Nephron (organoid): Measurements from ENCODE around the gene SST.
"Not testable (repeated sequence)": the region's sequence is repeated elsewhere in the genome, so short reads cannot be mapped to it uniquely, and the experiment has no call there.

Experiments
- H3K27ac Mint-ChIP-seq, 3 experiments: 2 replicates each; pipeline ENCODE4 v1.8.0; 2020; ENCODE audit warnings: mixed read lengths in 3 of 3, mild to moderate bottlenecking in 2 of 3, moderate library complexity in 1 of 3
- H3K27me3 Mint-ChIP-seq: 2 replicates; pipeline ENCODE4 v1.8.0; 2021; ENCODE audit warnings: low read depth, mild to moderate bottlenecking, moderate library complexity, mixed read lengths
- H3K36me3 Mint-ChIP-seq: 2 replicates; pipeline ENCODE4 v1.8.0; 2020; ENCODE audit warnings: low read depth, mixed read lengths
- H3K4me1 Mint-ChIP-seq: 2 replicates; pipeline ENCODE4 v1.8.0; 2020; ENCODE audit warnings: mixed read lengths
- H3K4me3 Mint-ChIP-seq, 3 experiments: 2 replicates each; pipeline ENCODE4 v1.8.0; 2020; ENCODE audit warnings: mild to moderate bottlenecking in 3 of 3, mixed read lengths in 3 of 3, moderate library complexity in 2 of 3
- H3K9me3 Mint-ChIP-seq: 2 replicates; pipeline ENCODE4 v1.8.0; 2020; ENCODE audit warnings: mixed read lengths
- TF ChIP-seq, protein P1 (sequence below), 3 experiments: fragments of 200-600 bp; sonication (generic); IDR thresholded peaks; one replicate each; pipeline ENCODE4 v1.5.0; 2021; ENCODE audit warnings: antibody characterized with exemption in 3 of 3; ENCODE audit not compliant: unreplicated experiment in 3 of 3

The SST gene

DNA sequence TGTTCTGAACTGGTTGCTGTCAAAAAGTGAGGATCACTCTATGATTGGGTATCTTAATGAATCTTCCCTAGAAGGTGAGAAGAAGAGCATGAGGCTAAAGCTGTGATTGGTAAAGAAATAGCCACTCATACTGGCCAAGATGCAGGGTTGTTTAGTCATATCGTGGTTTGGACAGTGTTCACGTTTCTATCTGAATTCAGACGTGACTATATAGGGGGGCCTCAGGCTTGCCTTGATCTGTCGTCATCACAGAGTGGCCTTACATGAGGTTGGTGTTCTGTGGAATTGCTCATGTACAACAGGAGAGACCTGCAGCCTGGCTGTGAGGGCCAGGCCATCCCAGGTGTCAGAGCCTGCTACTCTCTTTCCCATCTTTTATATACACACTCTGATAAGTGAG lies 19.8 kb upstream of the SST start:
- no peak overlapping the region for H3K4me3 Mint-ChIP-seq
- H3K27ac Mint-ChIP-seq, result no peak overlapping the region
- H3K27me3 Mint-ChIP-seq, result no peaks in the 10 kb centered on the region
- H3K36me3 Mint-ChIP-seq, result no peaks in the 10 kb centered on the region
- H3K4me1 Mint-ChIP-seq, result peaks cover 2% of the 10 kb centered on the region
- peaks cover 14% of the 10 kb centered on the region for H3K9me3 Mint-ChIP-seq
- TF ChIP-seq, protein P1, sequence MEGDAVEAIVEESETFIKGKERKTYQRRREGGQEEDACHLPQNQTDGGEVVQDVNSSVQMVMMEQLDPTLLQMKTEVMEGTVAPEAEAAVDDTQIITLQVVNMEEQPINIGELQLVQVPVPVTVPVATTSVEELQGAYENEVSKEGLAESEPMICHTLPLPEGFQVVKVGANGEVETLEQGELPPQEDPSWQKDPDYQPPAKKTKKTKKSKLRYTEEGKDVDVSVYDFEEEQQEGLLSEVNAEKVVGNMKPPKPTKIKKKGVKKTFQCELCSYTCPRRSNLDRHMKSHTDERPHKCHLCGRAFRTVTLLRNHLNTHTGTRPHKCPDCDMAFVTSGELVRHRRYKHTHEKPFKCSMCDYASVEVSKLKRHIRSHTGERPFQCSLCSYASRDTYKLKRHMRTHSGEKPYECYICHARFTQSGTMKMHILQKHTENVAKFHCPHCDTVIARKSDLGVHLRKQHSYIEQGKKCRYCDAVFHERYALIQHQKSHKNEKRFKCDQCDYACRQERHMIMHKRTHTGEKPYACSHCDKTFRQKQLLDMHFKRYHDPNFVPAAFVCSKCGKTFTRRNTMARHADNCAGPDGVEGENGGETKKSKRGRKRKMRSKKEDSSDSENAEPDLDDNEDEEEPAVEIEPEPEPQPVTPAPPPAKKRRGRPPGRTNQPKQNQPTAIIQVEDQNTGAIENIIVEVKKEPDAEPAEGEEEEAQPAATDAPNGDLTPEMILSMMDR (IDR thresholded peaks at IDR 0.05; ENCODE audit: unreplicated experiment in 3 of 3), result no peak

DNA sequence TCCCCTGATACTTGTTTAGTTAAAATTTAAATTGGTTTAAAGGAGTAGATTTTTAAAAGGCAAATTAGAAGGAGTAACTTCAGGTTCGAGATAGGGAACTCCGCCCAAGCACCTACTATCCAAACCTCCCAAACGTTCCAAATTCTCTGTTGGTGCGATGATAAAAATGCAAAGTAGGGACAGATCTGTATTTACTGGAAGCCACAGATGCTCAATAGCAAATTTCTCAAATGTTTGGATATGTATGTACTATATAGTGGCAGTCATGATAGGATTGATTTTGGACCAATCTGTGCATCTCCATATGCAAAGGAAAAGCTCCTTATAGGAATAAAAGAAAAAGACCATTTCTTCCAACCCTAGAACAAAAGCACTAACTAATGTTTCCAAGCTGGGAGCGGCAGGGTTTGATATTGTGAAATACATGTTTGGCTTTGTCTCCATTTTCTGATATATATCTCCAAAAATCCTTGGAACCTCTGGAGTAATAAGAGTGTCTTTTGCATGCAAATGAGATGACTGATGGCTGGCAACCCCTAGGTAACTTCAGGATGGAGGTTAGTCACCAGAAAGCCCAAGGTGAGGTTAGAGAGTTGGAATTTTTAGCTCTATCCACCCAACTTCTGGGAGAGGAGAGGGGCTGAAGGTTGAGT lies 16.6 kb upstream of the SST start:
- no peaks in the 10 kb centered on the region for H3K4me1 Mint-ChIP-seq
- no peaks in the 10 kb centered on the region for H3K36me3 Mint-ChIP-seq
- H3K9me3 Mint-ChIP-seq, result peaks cover 14% of the 10 kb centered on the region
- H3K27ac Mint-ChIP-seq, result no peak overlapping the region
- TF ChIP-seq, protein P1 (IDR thresholded peaks at IDR 0.05; ENCODE audit: unreplicated experiment in 3 of 3), result no peak
- H3K4me3 Mint-ChIP-seq, result no peak overlapping the region
- H3K27me3 Mint-ChIP-seq, result peaks cover 5% of the 10 kb centered on the region

DNA sequence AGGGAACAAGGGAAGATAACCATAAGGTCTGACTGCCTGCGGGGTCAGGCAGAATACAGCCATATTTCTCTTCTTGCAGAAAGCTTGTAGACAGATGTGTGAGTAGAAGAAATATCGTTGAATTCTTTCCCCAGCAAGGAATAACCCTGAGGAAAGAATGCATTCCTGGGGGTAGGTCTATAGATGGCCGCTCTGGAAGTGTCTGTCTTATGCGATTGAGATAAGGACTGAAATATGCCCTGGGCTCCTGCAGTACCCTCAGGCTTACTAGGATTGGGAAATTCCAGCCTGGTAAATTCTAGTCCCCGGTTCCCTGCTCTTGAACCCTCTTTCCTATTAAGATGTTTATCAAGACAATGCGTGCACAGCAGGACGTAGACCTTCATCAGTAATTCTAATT lies 15.8 kb upstream of the SST start:
- Mint-ChIP-seq H3K4me3 (no peak overlapping the region), H3K27ac (no peak overlapping the region), H3K9me3 (peaks cover 14% of the 10 kb centered on the region), H3K36me3 (no peaks in the 10 kb centered on the region), H3K4me1 (no peaks in the 10 kb centered on the region), H3K27me3 (peaks cover 5% of the 10 kb centered on the region)
- TF ChIP-seq, protein P1 (IDR thresholded peaks at IDR 0.05; ENCODE audit: unreplicated experiment in 3 of 3), result no peak

DNA sequence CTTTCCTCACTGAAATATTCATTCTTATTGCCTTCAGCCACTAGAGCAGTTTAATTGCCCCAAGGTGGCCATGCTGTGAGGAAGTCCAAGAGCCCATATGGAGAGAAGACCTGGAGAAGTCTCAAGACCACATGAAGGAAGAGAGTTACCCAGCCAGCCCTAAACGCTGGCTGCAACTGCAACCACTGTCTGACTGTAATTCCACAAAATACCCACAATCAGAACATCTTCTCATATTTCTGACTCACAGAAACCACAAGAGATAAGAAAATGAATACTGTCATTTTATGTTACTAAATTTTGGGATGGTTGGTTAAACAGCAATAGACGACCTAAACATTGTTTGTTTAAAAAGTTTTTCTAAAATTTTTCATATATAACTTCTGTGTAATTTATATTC lies 14.7 kb upstream of the SST start:
- no peak overlapping the region for H3K27ac Mint-ChIP-seq
- H3K4me1 Mint-ChIP-seq, result no peaks in the 10 kb centered on the region
- peaks cover 14% of the 10 kb centered on the region for H3K9me3 Mint-ChIP-seq
- TF ChIP-seq, protein P1 (IDR thresholded peaks at IDR 0.05; ENCODE audit: unreplicated experiment in 3 of 3), result no peak
- no peak overlapping the region for H3K4me3 Mint-ChIP-seq
- H3K36me3 Mint-ChIP-seq, result no peaks in the 10 kb centered on the region
- H3K27me3 Mint-ChIP-seq, result peaks cover 5% of the 10 kb centered on the region

DNA sequence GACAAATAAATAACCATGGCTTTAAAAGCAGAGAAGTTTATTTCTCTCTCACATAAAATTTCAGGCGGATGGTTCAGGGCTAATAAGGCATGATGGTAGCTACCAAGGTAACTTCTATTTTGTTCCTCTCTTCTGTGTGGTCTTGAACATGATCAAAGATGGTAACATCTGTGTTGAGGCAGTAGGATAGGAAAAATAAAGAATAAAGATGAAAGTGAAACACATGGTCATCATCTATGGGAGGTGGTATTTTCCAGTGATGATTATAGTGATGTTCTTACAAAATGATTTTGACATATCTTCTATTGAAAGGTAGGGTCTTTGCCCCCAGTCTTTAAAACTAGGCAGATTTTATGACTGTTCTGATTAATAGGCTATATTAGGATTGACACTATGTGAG lies 14.2 kb upstream of the SST start:
- Mint-ChIP-seq H3K36me3 (no peaks in the 10 kb centered on the region), H3K27ac (no peak overlapping the region), H3K27me3 (peaks cover 5% of the 10 kb centered on the region), H3K9me3 (peaks cover 14% of the 10 kb centered on the region), H3K4me3 (no peak overlapping the region), H3K4me1 (peaks cover 4% of the 10 kb centered on the region)
- TF ChIP-seq, protein P1 (IDR thresholded peaks at IDR 0.05; ENCODE audit: unreplicated experiment in 3 of 3), result no peak

DNA sequence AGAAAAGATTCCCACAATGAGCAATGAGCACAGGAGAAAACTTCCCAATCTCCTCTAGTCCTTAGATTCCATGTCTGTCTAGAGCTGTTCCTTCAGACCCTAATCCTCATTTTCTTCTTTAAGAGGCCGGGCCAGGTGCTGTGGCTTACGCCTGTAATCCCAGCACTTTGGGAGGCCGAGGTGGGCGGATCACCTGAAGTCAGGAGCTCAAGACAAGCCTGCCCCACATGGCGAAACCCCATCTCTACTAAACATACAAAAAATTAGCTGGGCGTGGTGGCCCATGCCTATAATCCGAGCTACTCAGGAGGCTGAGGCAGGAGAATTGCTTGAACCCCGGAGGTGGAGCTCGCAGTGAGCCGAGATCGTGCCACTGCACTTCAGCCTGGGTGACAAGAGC lies 11.6 kb upstream of the SST start:
- H3K36me3 Mint-ChIP-seq, H3K27ac Mint-ChIP-seq, H3K4me3 Mint-ChIP-seq: not testable (repeated sequence)
- H3K4me1 Mint-ChIP-seq, result peaks cover 11% of the 10 kb centered on the region
- peaks cover 10% of the 10 kb centered on the region for H3K27me3 Mint-ChIP-seq
- H3K9me3 Mint-ChIP-seq, result peaks cover 11% of the 10 kb centered on the region
